ENCODE data around the gene NAV2. TPM values are rescaled to one million over a fixed set of nuclear protein-coding genes. Genes with fewer than 3 reads are reported as not detected.

Gene NAV2
- total RNA-seq, 4 donors from 2014 or later: 9.6 to 40.0 (median 23.1) TPM

- Histone ChIP-seq H3K4me3 (no peak overlapping the region), H3K4me1 (peaks cover 0 to under 1% (median 0%) of the 10 kb centered on the region in 4 donors), H3K9me3 (no peaks in the 10 kb centered on the region), H3K27ac (no peak overlapping the region), H3K27me3 (no peaks in the 10 kb centered on the region), H3K36me3 (no peaks in the 10 kb centered on the region)
- in situ Hi-C loops (cut with MboI; ENCODE audit: low pct_ligation_motif_present in 1 of 4, low pct_unique_long_range_greater_than_20kb in 1 of 4, low sequenced_read_pairs in 3 of 4): no loop called here
- intact Hi-C loops (cut with DNase I; ENCODE audit: low total_unique reads): no loop called here
- no peak for TF ChIP-seq CTCF (IDR thresholded peaks at IDR 0.05)
- TF ChIP-seq POLR2AphosphoS5 (IDR thresholded peaks at IDR 0.05): no peak
- TF ChIP-seq POLR2A (IDR thresholded peaks at IDR 0.05): no peak
- TF ChIP-seq EP300 (IDR thresholded peaks at IDR 0.05; ENCODE audit: low read depth): no peak
- DNase-seq: no peak
- WGBS, 2 donors (ENCODE audit: low coverage in 1 of 2): 57 to 78% methylated on average over 2 of the region's 2 CpGs
Observed at GRCh38 chr11:19920982-19921381, 208.3 kb downstream of the NAV2 start.

GRCh38 chr11:19921976-19922688 is 209.5 kb downstream of the NAV2 start:
- H3K9me3 ChIP-seq: no peaks in the 10 kb centered on the region
- peaks cover 0 to 9% (median 2%) of the 10 kb centered on the region in 4 donors for H3K4me1 ChIP-seq
- TF ChIP-seq POLR2AphosphoS5 (IDR thresholded peaks at IDR 0.05) (no peak), POLR2A (IDR thresholded peaks at IDR 0.05) (no peak), CTCF (IDR thresholded peaks at IDR 0.05) (no peak), EP300 (IDR thresholded peaks at IDR 0.05; ENCODE audit: low read depth) (no peak)
- no peaks in the 10 kb centered on the region for H3K36me3 ChIP-seq
- H3K4me3 ChIP-seq: no peak overlapping the region
- in situ Hi-C loops (cut with MboI; ENCODE audit: low pct_ligation_motif_present in 1 of 4, low pct_unique_long_range_greater_than_20kb in 1 of 4, low sequenced_read_pairs in 3 of 4) (no loop called here), intact Hi-C loops (cut with DNase I; ENCODE audit: low total_unique reads) (no loop called here)
- 79 to 100% methylated on average over 2 to 3 of the region's 3 CpGs for WGBS, 2 donors (ENCODE audit: low coverage in 1 of 2)
- no peaks in the 10 kb centered on the region for H3K27me3 ChIP-seq
- H3K27ac ChIP-seq: no peak overlapping the region
- DNase-seq: no peak

- DNase-seq: no peak
- in situ Hi-C loops (cut with MboI; ENCODE audit: low pct_ligation_motif_present in 1 of 4, low pct_unique_long_range_greater_than_20kb in 1 of 4, low sequenced_read_pairs in 3 of 4): no loop called here
- WGBS, 2 donors (ENCODE audit: low coverage in 1 of 2): 68 to 78% methylated on average over 1 to 3 of the region's 3 CpGs
- Histone ChIP-seq H3K27me3 (no peaks in the 10 kb centered on the region), H3K4me1 (peaks cover 0 to 9% (median 4%) of the 10 kb centered on the region in 4 donors), H3K9me3 (no peaks in the 10 kb centered on the region), H3K27ac (no peak overlapping the region), H3K36me3 (no peaks in the 10 kb centered on the region), H3K4me3 (no peak overlapping the region)
- TF ChIP-seq EP300 (IDR thresholded peaks at IDR 0.05; ENCODE audit: low read depth) (no peak), POLR2A (IDR thresholded peaks at IDR 0.05) (no peak), POLR2AphosphoS5 (IDR thresholded peaks at IDR 0.05) (no peak), CTCF (IDR thresholded peaks at IDR 0.05) (no peak)
- intact Hi-C loops (cut with DNase I; ENCODE audit: low total_unique reads): no loop called here
Observed at GRCh38 chr11:19922689-19923035, 210.0 kb downstream of the NAV2 start.

- WGBS, 2 donors (ENCODE audit: low coverage in 1 of 2): 90 to 100% methylated on average over 1 of the region's 1 CpG
- no peaks in the 10 kb centered on the region for H3K36me3 ChIP-seq
- H3K4me1 ChIP-seq: peaks cover 0 to 9% (median 4%) of the 10 kb centered on the region in 4 donors
- H3K27ac ChIP-seq: no peak overlapping the region
- no peaks in the 10 kb centered on the region for H3K9me3 ChIP-seq
- intact Hi-C loops (cut with DNase I; ENCODE audit: low total_unique reads) (no loop called here), in situ Hi-C loops (cut with MboI; ENCODE audit: low pct_ligation_motif_present in 1 of 4, low pct_unique_long_range_greater_than_20kb in 1 of 4, low sequenced_read_pairs in 3 of 4) (no loop called here)
- H3K27me3 ChIP-seq: no peaks in the 10 kb centered on the region
- TF ChIP-seq POLR2AphosphoS5 (IDR thresholded peaks at IDR 0.05): no peak
- no peak for TF ChIP-seq POLR2A (IDR thresholded peaks at IDR 0.05)
- TF ChIP-seq EP300 (IDR thresholded peaks at IDR 0.05; ENCODE audit: low read depth): no peak
- TF ChIP-seq CTCF (IDR thresholded peaks at IDR 0.05): no peak
- H3K4me3 ChIP-seq: no peak overlapping the region
- no peak for DNase-seq
Observed at GRCh38 chr11:19923626-19924025, 211.0 kb downstream of the NAV2 start.

All from transverse colon (tissue), 4 donors.